ENCODE measurements around the gene PHKG1.
"Not testable (repeated sequence)": the region's sequence is repeated elsewhere in the genome, so short reads cannot be mapped to it uniquely, and the experiment has no call there.

Gene PHKG1

GRCh38 chr7:56098187-56099008, 5.6 kb upstream of the PHKG1 start:
- H3K27ac Mint-ChIP-seq, H3K9me3 Mint-ChIP-seq, H3K27me3 Mint-ChIP-seq: not testable (repeated sequence)

GRCh38 chr7:56097700-56098099, 4.9 kb upstream of the PHKG1 start:
- Mint-ChIP-seq H3K9me3 (no peaks in the 10 kb centered on the region), H3K4me3 (no peak overlapping the region), H3K4me1 (peaks cover 9% of the 10 kb centered on the region), H3K27me3 (no peaks in the 10 kb centered on the region), H3K27ac (no peak overlapping the region)
- DNase-seq (no peak), ATAC-seq (no peak)

More at GRCh38 chr7:56098187-56099008, 5.6 kb upstream of the PHKG1 start:
- not testable (repeated sequence) for ATAC-seq, DNase-seq, H3K4me1 Mint-ChIP-seq, H3K4me3 Mint-ChIP-seq

- H3K27ac Mint-ChIP-seq: peak overlapping the region in 1 of 2 donors; percentile 51
- not testable (repeated sequence) for H3K27me3 Mint-ChIP-seq, H3K4me3 Mint-ChIP-seq, H3K4me1 Mint-ChIP-seq, H3K9me3 Mint-ChIP-seq, ATAC-seq, DNase-seq
Observed at GRCh38 chr7:56092388-56092787, 364 bp downstream of the PHKG1 start.

GRCh38 chr7:56091591-56091990, 1.2 kb downstream of the PHKG1 start:
- ATAC-seq: peak; percentile 7
- Mint-ChIP-seq H3K9me3 (no peaks in the 10 kb centered on the region), H3K27ac (no peak overlapping the region)

GRCh38 chr7:56087445-56087844, 5.3 kb downstream of the PHKG1 start:
- Mint-ChIP-seq H3K4me1 (no peaks in the 10 kb centered on the region), H3K27ac (no peak overlapping the region), H3K27me3 (no peaks in the 10 kb centered on the region), H3K4me3 (no peak overlapping the region), H3K9me3 (no peaks in the 10 kb centered on the region)
- no peak for ATAC-seq
- DNase-seq: no peak

More at GRCh38 chr7:56091591-56091990, 1.2 kb downstream of the PHKG1 start:
- DNase-seq: no peak
- Mint-ChIP-seq H3K4me1 (no peaks in the 10 kb centered on the region), H3K4me3 (no peak overlapping the region), H3K27me3 (no peaks in the 10 kb centered on the region)

GRCh38 chr7:56086761-56087160, 6.0 kb downstream of the PHKG1 start:
- no peak for ATAC-seq
- no peaks in the 10 kb centered on the region for H3K4me1 Mint-ChIP-seq
- no peaks in the 10 kb centered on the region for H3K27me3 Mint-ChIP-seq
- no peak overlapping the region for H3K4me3 Mint-ChIP-seq
- no peak for DNase-seq
- no peak overlapping the region for H3K27ac Mint-ChIP-seq
- H3K9me3 Mint-ChIP-seq: no peaks in the 10 kb centered on the region

GRCh38 chr7:56083150-56083785, 9.5 kb downstream of the PHKG1 start:
- ATAC-seq (no peak), DNase-seq (no peak)
- no peaks in the 10 kb centered on the region for H3K27me3 Mint-ChIP-seq
- peak overlapping the region in 1 of 2 donors; percentile 61 for H3K27ac Mint-ChIP-seq
- peaks cover 6% of the 10 kb centered on the region for H3K4me1 Mint-ChIP-seq
- no peaks in the 10 kb centered on the region for H3K9me3 Mint-ChIP-seq
- no peak overlapping the region for H3K4me3 Mint-ChIP-seq

GRCh38 chr7:56081626-56082340, 11.0 kb downstream of the PHKG1 start:
- Mint-ChIP-seq H3K4me1 (peaks cover 6% of the 10 kb centered on the region), H3K4me3 (no peak overlapping the region), H3K9me3 (no peaks in the 10 kb centered on the region), H3K27ac (peak overlapping the region in 1 of 2 donors; percentile 35), H3K27me3 (no peaks in the 10 kb centered on the region)
- no peak for DNase-seq
- no peak for ATAC-seq

GRCh38 chr7:56080726-56081435, 11.9 kb downstream of the PHKG1 start:
- peak overlapping the region in 1 of 2 donors; percentile 76 for H3K27ac Mint-ChIP-seq
- not testable (repeated sequence) for DNase-seq, ATAC-seq, H3K27me3 Mint-ChIP-seq, H3K4me1 Mint-ChIP-seq, H3K9me3 Mint-ChIP-seq, H3K4me3 Mint-ChIP-seq

GRCh38 chr7:56079450-56080185, 13.1 kb downstream of the PHKG1 start:
- H3K27ac Mint-ChIP-seq: peak overlapping the region in 1 of 2 donors; percentile 83

GRCh38 chr7:56078196-56078595, 14.6 kb downstream of the PHKG1 start:
- Mint-ChIP-seq H3K4me3 (no peak overlapping the region), H3K4me1 (peaks cover 12% of the 10 kb centered on the region), H3K9me3 (no peaks in the 10 kb centered on the region), H3K27ac (peak overlapping the region in 1 of 2 donors; percentile 86), H3K27me3 (no peaks in the 10 kb centered on the region)
- DNase-seq (no peak), ATAC-seq (peak; percentile 29)

More at GRCh38 chr7:56079450-56080185, 13.1 kb downstream of the PHKG1 start:
- Mint-ChIP-seq H3K27me3 (no peaks in the 10 kb centered on the region), H3K9me3 (no peaks in the 10 kb centered on the region), H3K4me1 (peaks cover 6% of the 10 kb centered on the region), H3K4me3 (no peak overlapping the region)
- no peak for ATAC-seq
- no peak for DNase-seq

GRCh38 chr7:56077681-56078080, 15.1 kb downstream of the PHKG1 start:
- peaks cover 17% of the 10 kb centered on the region for H3K4me1 Mint-ChIP-seq
- no peak overlapping the region for H3K4me3 Mint-ChIP-seq
- H3K27me3 Mint-ChIP-seq: no peaks in the 10 kb centered on the region
- ATAC-seq: no peak
- H3K9me3 Mint-ChIP-seq: no peaks in the 10 kb centered on the region
- no peak overlapping the region for H3K27ac Mint-ChIP-seq
- DNase-seq: no peak

- peak; percentile 67 to 71 for DNase-seq
- Mint-ChIP-seq H3K27ac (peak overlapping the region in 1 of 2 donors; percentile 71), H3K9me3 (no peaks in the 10 kb centered on the region)
Observed at GRCh38 chr7:56074371-56074791, 18.4 kb downstream of the PHKG1 start.

GRCh38 chr7:56066376-56066775, 26.4 kb downstream of the PHKG1 start:
- H3K27me3 Mint-ChIP-seq, DNase-seq, ATAC-seq, H3K27ac Mint-ChIP-seq, H3K4me3 Mint-ChIP-seq, H3K9me3 Mint-ChIP-seq: not testable (repeated sequence)
- peaks cover 34% of the 10 kb centered on the region for H3K4me1 Mint-ChIP-seq

More at GRCh38 chr7:56074371-56074791, 18.4 kb downstream of the PHKG1 start:
- Mint-ChIP-seq H3K27me3 (no peaks in the 10 kb centered on the region), H3K4me1 (peaks cover 15% of the 10 kb centered on the region), H3K4me3 (no peak overlapping the region)
- peak; percentile 88 for ATAC-seq

Data from stimulated activated naive CD8-positive, alpha-beta T cell treated with anti-CD3 and anti-CD28 coated beads, Interleukin-15, amount 100 ng/mL, for 72 hours (primary cell).